WTC11 (cell line): ENCODE data around the gene TANC1.

ENCODE experiments used
- CREM ChIP-seq: sonication (generic); formaldehyde crosslinking; IDR thresholded peaks from 2 replicates; pipeline ENCODE4 v1.8.1; 2022; ENCODE audit warnings: mild to moderate bottlenecking, missing genetic modification reagents, moderate library complexity
- RELA ChIP-seq: sonication (generic); formaldehyde crosslinking; IDR thresholded peaks from 2 replicates; pipeline ENCODE4 v1.8.1; 2022; ENCODE audit warnings: missing genetic modification reagents, mild to moderate bottlenecking, borderline replicate concordance
- ZBTB43 ChIP-seq: sonication (generic); formaldehyde crosslinking; IDR thresholded peaks from 2 replicates; pipeline ENCODE4 v1.8.1; 2023; ENCODE audit warnings: mild to moderate bottlenecking, missing genetic modification reagents
- ZNF423 ChIP-seq: fragments of 250-450 bp; sonication (Bioruptor Pico); IDR thresholded peaks from 2 replicates; pipeline ENCODE4 v2.1.2; 2022; ENCODE audit warnings: mild to moderate bottlenecking, moderate library complexity
- TF ChIP-seq, protein P1 (sequence below): fragments of 200-600 bp; IDR thresholded peaks from 2 replicates; pipeline ENCODE4 v1.8.0; 2022; ENCODE audit warnings: antibody characterized with exemption
- TF ChIP-seq, protein P2 (sequence below): sonication (generic); formaldehyde crosslinking; IDR thresholded peaks from 2 replicates; pipeline ENCODE4 v1.8.0; 2022; ENCODE audit warnings: mild to moderate bottlenecking, missing genetic modification reagents

- no peak for TF ChIP-seq CREM (CRISPR knock-in tag)
- TF ChIP-seq, protein P1, sequence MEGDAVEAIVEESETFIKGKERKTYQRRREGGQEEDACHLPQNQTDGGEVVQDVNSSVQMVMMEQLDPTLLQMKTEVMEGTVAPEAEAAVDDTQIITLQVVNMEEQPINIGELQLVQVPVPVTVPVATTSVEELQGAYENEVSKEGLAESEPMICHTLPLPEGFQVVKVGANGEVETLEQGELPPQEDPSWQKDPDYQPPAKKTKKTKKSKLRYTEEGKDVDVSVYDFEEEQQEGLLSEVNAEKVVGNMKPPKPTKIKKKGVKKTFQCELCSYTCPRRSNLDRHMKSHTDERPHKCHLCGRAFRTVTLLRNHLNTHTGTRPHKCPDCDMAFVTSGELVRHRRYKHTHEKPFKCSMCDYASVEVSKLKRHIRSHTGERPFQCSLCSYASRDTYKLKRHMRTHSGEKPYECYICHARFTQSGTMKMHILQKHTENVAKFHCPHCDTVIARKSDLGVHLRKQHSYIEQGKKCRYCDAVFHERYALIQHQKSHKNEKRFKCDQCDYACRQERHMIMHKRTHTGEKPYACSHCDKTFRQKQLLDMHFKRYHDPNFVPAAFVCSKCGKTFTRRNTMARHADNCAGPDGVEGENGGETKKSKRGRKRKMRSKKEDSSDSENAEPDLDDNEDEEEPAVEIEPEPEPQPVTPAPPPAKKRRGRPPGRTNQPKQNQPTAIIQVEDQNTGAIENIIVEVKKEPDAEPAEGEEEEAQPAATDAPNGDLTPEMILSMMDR, result no peak
- no peak for TF ChIP-seq RELA (CRISPR knock-in tag)
- TF ChIP-seq, protein P2, sequence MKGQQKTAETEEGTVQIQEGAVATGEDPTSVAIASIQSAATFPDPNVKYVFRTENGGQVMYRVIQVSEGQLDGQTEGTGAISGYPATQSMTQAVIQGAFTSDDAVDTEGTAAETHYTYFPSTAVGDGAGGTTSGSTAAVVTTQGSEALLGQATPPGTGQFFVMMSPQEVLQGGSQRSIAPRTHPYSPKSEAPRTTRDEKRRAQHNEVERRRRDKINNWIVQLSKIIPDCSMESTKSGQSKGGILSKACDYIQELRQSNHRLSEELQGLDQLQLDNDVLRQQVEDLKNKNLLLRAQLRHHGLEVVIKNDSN, result no peak
- TF ChIP-seq ZBTB43, result no peak
- no peak for TF ChIP-seq ZNF423 (CRISPR knock-in tag)
Measured at GRCh38 chr2:159146996-159147666, 178.7 kb downstream of the TANC1 start.
